ENCODE measurements around the gene UTRN.

GRCh38 chr6:144265390-144265789 lies 19.7 kb upstream of the UTRN start:
- TF ChIP-seq CTCF (conservative IDR thresholded peaks at IDR 0.05 in 1 of 2, IDR thresholded peaks at IDR 0.05 in 1 of 2; ENCODE audit: low read depth in 1 of 2, low read length in 2 of 2) (no peak), EZH2 (IDR thresholded peaks at IDR 0.05; ENCODE audit: low read length, missing control alignments) (no peak)
